Measurements from ENCODE around the gene ZGRF1. TPM values are rescaled to one million over a fixed set of nuclear protein-coding genes. Genes with fewer than 3 reads are reported as not detected.

Gene ZGRF1, protein sequence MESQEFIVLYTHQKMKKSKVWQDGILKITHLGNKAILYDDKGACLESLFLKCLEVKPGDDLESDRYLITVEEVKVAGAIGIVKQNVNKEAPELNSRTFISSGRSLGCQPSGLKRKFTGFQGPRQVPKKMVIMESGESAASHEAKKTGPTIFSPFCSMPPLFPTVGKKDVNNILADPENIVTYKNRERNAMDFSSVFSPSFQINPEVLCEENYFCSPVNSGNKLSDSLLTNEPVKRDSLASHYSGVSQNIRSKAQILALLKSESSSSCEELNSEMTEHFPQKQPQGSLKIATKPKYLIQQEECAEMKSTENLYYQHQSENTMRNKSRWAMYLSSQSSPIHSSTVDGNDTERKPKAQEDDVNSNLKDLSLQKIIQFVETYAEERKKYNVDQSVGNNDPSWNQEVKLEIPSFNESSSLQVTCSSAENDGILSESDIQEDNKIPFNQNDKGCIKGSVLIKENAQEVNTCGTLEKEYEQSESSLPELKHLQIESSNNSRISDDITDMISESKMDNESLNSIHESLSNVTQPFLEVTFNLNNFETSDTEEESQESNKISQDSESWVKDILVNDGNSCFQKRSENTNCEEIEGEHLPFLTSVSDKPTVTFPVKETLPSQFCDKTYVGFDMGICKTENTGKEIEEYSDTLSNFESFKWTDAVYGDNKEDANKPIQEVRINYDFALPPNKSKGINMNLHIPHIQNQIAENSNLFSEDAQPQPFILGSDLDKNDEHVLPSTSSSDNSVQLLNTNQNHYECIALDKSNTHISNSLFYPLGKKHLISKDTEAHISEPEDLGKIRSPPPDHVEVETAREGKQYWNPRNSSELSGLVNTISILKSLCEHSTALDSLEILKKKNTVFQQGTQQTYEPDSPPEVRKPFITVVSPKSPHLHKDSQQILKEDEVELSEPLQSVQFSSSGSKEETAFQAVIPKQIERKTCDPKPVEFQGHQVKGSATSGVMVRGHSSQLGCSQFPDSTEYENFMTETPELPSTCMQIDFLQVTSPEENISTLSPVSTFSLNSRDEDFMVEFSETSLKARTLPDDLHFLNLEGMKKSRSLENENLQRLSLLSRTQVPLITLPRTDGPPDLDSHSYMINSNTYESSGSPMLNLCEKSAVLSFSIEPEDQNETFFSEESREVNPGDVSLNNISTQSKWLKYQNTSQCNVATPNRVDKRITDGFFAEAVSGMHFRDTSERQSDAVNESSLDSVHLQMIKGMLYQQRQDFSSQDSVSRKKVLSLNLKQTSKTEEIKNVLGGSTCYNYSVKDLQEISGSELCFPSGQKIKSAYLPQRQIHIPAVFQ (N-terminal part only)
- total RNA-seq = 1 to 10 TPM; 1.5 to 10.0 (median 3.7) TPM

DNA sequence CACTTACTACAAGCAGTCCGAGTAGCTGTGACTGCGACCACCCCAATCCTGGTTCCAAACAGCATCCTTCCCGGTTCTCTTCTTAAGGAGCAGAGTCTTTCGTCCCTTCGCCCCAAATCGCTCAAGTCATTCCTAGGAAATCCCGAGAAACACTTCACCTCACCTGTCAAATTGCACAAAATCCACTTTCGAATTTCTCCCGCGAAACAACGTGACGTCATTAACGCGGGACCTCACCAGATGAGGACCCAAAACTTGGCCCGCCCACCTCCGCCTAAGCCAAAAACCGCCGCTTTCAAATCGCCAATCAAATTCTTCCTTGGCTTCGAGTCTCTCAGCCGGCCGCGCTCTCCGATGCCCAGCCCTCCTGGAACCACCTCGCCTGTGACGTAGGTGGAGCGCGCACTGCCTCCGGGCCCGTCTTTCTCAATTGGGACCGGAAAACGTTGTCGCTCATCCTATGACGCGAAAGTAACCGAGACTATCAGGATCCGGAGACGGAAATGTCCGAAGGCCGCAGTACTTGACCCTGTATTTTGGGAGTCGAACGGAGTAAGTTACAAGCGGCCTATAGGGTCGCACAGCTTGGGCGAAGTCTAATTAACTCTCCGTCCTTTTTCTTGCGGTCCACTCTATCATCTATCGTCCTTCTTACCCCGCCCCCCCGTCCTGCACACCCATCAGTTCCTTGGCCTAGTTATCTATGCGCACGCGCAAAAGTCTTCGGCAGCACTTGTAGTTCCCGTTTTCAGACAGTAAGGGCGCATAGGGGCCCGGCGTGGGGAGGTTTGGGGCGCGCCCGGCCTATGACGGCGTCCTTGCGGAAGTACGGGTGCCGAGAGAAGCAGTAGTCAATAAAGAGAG, at the start of gene ZGRF1, which contains the start of gene LARP7:
Gene ZGRF1, minus strand, starts transcription at position 222 of the 864 bp plus-strand sequence. CDS start 3,733 bp downstream, outside the sequence.
Gene LARP7, plus strand, starts transcription at position 456 of the 864 bp plus-strand sequence. CDS start 7,527 bp downstream, outside the sequence.
- no peaks in the 10 kb centered on the region for H3K36me3 ChIP-seq
- DNase-seq (ENCODE audit: extremely low spot score) = peak; percentile 99
- H3K4me3 ChIP-seq = peak within 1 kb of the TSS; percentile 53 to 72 (median 62)
- no peaks in the 10 kb centered on the region for H3K27me3 ChIP-seq
- no peaks in the 10 kb centered on the region for H3K9me3 ChIP-seq
- H3K4me1 ChIP-seq = peaks cover 30 to 41% (median 31%) of the 10 kb centered on the region in 4 donors
- H3K27ac ChIP-seq (replicated peaks in 1 of 4) = peak within 1 kb of the TSS; percentile 88 to 95 (median 90)
- under 1% methylated on average over 65 of the region's 66 CpGs for WGBS
- intact Hi-C loops (cut with DNase I) = loop anchor here (5.0 kb wide), 1 partner anchor 300 kb away; no protein-coding TSS in a partner anchor
- TF ChIP-seq POLR2AphosphoS5 (IDR thresholded peaks at IDR 0.05) (peak; percentile 80 to 83), POLR2A (IDR thresholded peaks at IDR 0.05; ENCODE audit: low read depth) (no peak), EP300 (IDR thresholded peaks at IDR 0.05) (no peak)
- TF ChIP-seq, protein P1, sequence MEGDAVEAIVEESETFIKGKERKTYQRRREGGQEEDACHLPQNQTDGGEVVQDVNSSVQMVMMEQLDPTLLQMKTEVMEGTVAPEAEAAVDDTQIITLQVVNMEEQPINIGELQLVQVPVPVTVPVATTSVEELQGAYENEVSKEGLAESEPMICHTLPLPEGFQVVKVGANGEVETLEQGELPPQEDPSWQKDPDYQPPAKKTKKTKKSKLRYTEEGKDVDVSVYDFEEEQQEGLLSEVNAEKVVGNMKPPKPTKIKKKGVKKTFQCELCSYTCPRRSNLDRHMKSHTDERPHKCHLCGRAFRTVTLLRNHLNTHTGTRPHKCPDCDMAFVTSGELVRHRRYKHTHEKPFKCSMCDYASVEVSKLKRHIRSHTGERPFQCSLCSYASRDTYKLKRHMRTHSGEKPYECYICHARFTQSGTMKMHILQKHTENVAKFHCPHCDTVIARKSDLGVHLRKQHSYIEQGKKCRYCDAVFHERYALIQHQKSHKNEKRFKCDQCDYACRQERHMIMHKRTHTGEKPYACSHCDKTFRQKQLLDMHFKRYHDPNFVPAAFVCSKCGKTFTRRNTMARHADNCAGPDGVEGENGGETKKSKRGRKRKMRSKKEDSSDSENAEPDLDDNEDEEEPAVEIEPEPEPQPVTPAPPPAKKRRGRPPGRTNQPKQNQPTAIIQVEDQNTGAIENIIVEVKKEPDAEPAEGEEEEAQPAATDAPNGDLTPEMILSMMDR (IDR thresholded peaks at IDR 0.05) = peak; percentile 95 to 99 (median 96)

- no peak for TF ChIP-seq EP300 (IDR thresholded peaks at IDR 0.05)
- TF ChIP-seq POLR2AphosphoS5 (IDR thresholded peaks at IDR 0.05) = no peak
- TF ChIP-seq, protein P1 (IDR thresholded peaks at IDR 0.05) = no peak
- TF ChIP-seq POLR2A (IDR thresholded peaks at IDR 0.05; ENCODE audit: low read depth) = no peak
- Histone ChIP-seq H3K27ac (replicated peaks in 1 of 4) (no peak overlapping the region), H3K36me3 (no peaks in the 10 kb centered on the region), H3K4me3 (no peak overlapping the region), H3K4me1 (no peaks in the 10 kb centered on the region), H3K9me3 (no peaks in the 10 kb centered on the region), H3K27me3 (no peaks in the 10 kb centered on the region)
- 66% methylated on average over 2 of the region's 2 CpGs for WGBS
- DNase-seq (ENCODE audit: extremely low spot score) = peak; percentile 53
- intact Hi-C loops (cut with DNase I) = no loop called here
These were observed 44.3 kb upstream of the ZGRF1 start for GRCh38 chr4:112680996-112681395.

DNA sequence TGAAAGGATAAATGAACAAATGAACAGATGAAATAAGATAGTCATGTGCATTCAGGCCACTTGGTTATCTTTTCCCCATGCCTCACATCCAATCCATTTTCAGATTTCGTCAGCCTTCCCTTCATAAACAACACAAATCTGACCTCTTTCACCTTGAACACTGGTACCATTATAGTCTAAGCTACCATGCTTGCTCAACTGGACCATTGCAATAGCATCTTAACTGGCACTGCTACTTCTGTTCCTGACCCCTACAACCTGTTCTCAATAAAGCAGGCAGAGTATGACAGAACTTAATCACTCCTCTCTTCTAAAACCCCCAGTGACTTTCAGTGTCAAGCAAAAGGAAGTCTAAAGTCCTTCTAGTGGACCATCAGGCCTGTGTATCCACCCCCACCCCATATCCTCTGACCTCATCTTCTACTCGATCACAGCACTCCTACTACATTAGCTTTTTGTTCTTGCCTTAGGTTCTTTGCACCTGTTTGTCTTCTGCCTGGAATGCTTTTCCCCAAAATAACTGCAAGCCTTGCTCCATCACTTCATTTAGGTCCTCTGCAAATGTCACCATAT, 40.9 kb upstream of the ZGRF1 start:
- TF ChIP-seq EP300 (IDR thresholded peaks at IDR 0.05) (no peak), POLR2A (IDR thresholded peaks at IDR 0.05; ENCODE audit: low read depth) (no peak), POLR2AphosphoS5 (IDR thresholded peaks at IDR 0.05) (no peak)
- TF ChIP-seq, protein P1 (IDR thresholded peaks at IDR 0.05) = no peak
- Histone ChIP-seq H3K27ac (replicated peaks in 1 of 4) (no peak overlapping the region), H3K4me3 (no peak overlapping the region), H3K27me3 (no peaks in the 10 kb centered on the region), H3K36me3 (no peaks in the 10 kb centered on the region), H3K9me3 (no peaks in the 10 kb centered on the region), H3K4me1 (no peaks in the 10 kb centered on the region)
- intact Hi-C loops (cut with DNase I) = no loop called here
- 80% methylated on average over 2 of the region's 2 CpGs for WGBS
- DNase-seq (ENCODE audit: extremely low spot score) = peak; percentile 45
